CD4-positive, alpha-beta memory T cell (primary cell): ENCODE measurements around the gene BCCIP. TPM values are rescaled to one million over a fixed set of nuclear protein-coding genes. Genes with fewer than 3 reads are reported as not detected.

ENCODE experiments used
- CTCF ChIA-PET: fragments of 350-600 bp; sonication (Branson Sonifier 250); formaldehyde crosslinking; loops from one replicate; lab custom pipeline; 2021; ENCODE audit warnings: inconsistent platforms; ENCODE audit not compliant: partially characterized antibody; lab: Charles Lee
- POLR2A ChIA-PET: fragments of 350-600 bp; sonication (Branson Sonifier 250); formaldehyde crosslinking; loops from one replicate; lab custom pipeline; 2021; ENCODE audit not compliant: partially characterized antibody; lab: Charles Lee
- DNase-seq, 5 donors: peaks; one replicate each; pipeline versions ENCODE4 v3.0.0 to v3.0.0-alpha.2; 2020 to 2022; ENCODE audit warnings: mixed read lengths in 1 of 5
- H3K27ac ChIP-seq: one replicate; pipeline ENCODE4 v1.7.0; 2013; ENCODE audit warnings: low read depth, low read length
- H3K27me3 ChIP-seq: 2 replicates; pipeline ENCODE4 v1.7.0; 2013; ENCODE audit warnings: mild to moderate bottlenecking, low read length, moderate library complexity; ENCODE audit not compliant: insufficient read depth
- H3K36me3 ChIP-seq: 2 replicates; pipeline ENCODE4 v1.7.0; 2013; ENCODE audit warnings: mild to moderate bottlenecking, low read length, moderate library complexity; ENCODE audit not compliant: insufficient read depth
- H3K4me1 ChIP-seq: 2 replicates; pipeline ENCODE4 v1.7.0; 2013; ENCODE audit warnings: mild to moderate bottlenecking, low read length, moderate library complexity; ENCODE audit not compliant: insufficient read depth
- H3K4me3 ChIP-seq, 2 donors: one replicate each; pipeline ENCODE4 v1.7.0; 2013; ENCODE audit warnings: low read length in 2 of 2, mild to moderate bottlenecking in 1 of 2
- H3K9me3 ChIP-seq, 2 donors: one replicate each; pipeline ENCODE4 v1.7.0; 2013; ENCODE audit warnings: low read length in 2 of 2, control low read depth in 1 of 2; ENCODE audit not compliant: control insufficient read depth in 1 of 2
- H3K27ac Mint-ChIP-seq, 7 donors: one replicate each; pipeline ENCODE4 v1.8.0; 2020 to 2021; ENCODE audit warnings: mixed read lengths in 7 of 7, mild to moderate bottlenecking in 6 of 7, inconsistent platforms in 3 of 7, moderate library complexity in 3 of 7
- H3K27me3 Mint-ChIP-seq, 2 donors: one replicate each; pipeline ENCODE4 v1.8.0; 2020 to 2021; ENCODE audit warnings: mixed read lengths in 2 of 2
- H3K36me3 Mint-ChIP-seq, 2 donors: one replicate each; pipeline ENCODE4 v1.8.0; 2020 to 2021; ENCODE audit warnings: mixed read lengths in 2 of 2, inconsistent platforms in 1 of 2, mild to moderate bottlenecking in 1 of 2
- H3K4me1 Mint-ChIP-seq, 4 donors: one replicate each; pipeline ENCODE4 v1.8.0; 2020 to 2021; ENCODE audit warnings: mixed read lengths in 4 of 4, mild to moderate bottlenecking in 1 of 4
- H3K4me3 Mint-ChIP-seq, 8 donors: one replicate each; pipeline ENCODE4 v1.8.0; 2020 to 2021; ENCODE audit warnings: mixed read lengths in 8 of 8, mild to moderate bottlenecking in 7 of 8, moderate library complexity in 6 of 8, inconsistent platforms in 3 of 8
- H3K9me3 Mint-ChIP-seq, 8 donors: one replicate each; pipeline ENCODE4 v1.8.0; 2020 to 2021; ENCODE audit warnings: mixed read lengths in 8 of 8, mild to moderate bottlenecking in 5 of 8, inconsistent platforms in 3 of 8, moderate library complexity in 1 of 8
- intact Hi-C: fragments of 100-400 bp; cut with micrococcal nuclease; formaldehyde crosslinking; loops from one replicate; pipeline ENCODE4 v1.15.1; 2023
- polyA plus RNA-seq, 2 donors: library from polyadenylated mRNA; unstranded; fragments of 300-500 nt; fragmentation: Illumina TruSeq; gene quantifications; one replicate each; pipeline ENCODE4 v1.2.3, GENCODE V29; 2021
- total RNA-seq, 2 experiments: library from RNA; stranded (reverse); gene quantifications; one replicate each; pipeline ENCODE4 v1.2.3, GENCODE V29; 2021

The BCCIP gene
- total RNA-seq (10 to 100 TPM; 35.4 to 40.7 TPM), polyA plus RNA-seq (100 to 1,000 TPM in 1 of 2 donors, 10 to 100 TPM in 1; 80.4 to 108 TPM)

DNA sequence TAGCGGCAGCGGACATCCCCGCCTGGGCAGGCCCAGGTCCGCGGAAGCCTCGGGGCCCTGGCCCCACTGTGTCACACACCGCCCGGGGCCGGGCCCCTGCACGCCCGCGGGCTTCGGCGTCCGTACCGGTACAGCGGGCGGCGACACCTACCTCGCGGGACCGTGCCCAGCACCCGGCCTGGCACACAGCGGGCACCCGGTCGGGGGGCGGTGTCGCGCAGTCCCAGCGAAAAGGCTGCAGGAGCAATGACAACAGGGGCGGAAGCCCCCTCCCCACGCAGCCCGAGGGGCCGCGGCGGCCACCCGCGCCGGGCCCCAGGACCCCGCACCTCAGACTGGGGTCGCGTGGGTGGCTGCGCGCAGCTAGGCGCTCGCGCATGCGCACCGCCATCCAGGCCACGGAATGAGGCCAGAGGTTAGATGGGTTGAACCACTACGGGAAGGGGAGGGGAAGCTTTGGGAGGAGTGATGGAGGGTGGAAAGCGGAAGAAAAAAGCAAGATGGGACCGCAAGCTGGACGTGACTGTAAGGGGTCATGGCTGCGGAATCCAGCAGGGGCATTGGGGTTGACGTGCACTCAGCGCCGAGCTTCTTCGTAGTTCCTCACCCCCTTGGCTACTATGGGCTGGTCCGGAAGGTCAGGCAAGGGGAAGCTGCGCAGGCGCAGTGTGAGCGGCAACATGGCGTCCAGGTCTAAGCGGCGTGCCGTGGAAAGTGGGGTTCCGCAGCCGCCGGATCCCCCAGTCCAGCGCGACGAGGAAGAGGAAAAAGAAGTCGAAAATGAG is at the start of gene BCCIP, which contains the start of gene UROS:
BCCIP (plus strand) TSS at position 669 of the 785 bp plus-strand sequence; CDS start at position 681, 12 bp downstream.
UROS (minus strand) TSS at position 381 of the 785 bp plus-strand sequence. CDS start 6,759 bp downstream, outside the sequence.
- Mint-ChIP-seq H3K4me3 (peak within 1 kb of the TSS; percentile 75 to 90 (median 85)), H3K27me3 (no peaks in the 10 kb centered on the region), H3K9me3 (peaks cover 0 to 3% (median 0%) of the 10 kb centered on the region in 8 donors), H3K4me1 (peaks cover 19 to 32% (median 24%) of the 10 kb centered on the region in 4 donors), H3K27ac (peak within 1 kb of the TSS in 5 of 7 donors; percentile 70 to 94 (median 85)), H3K36me3 (peaks cover 10 to 19% of the 10 kb centered on the region in 2 donors)
- Histone ChIP-seq H3K9me3 (no peaks in the 10 kb centered on the region), H3K4me1 (peaks cover 37% of the 10 kb centered on the region), H3K27me3 (no peaks in the 10 kb centered on the region), H3K4me3 (peak within 1 kb of the TSS; percentile 67 to 96), H3K27ac (peak within 1 kb of the TSS; percentile 88), H3K36me3 (peaks cover 15% of the 10 kb centered on the region)
- CTCF ChIA-PET, result interaction anchor here (0.6 kb wide), 1 partner anchor 15 kb away, joined by 3 read pairs; no protein-coding TSS in a partner anchor
- DNase-seq, result peak; percentile 90 to 97 (median 95)
- intact Hi-C loops, result loop anchor here (1.0 to 5.0 kb wide), 4 partner anchors 73 to 1361 kb away; partner anchors contain the start of genes ABRAXAS2, EDRF1, FANK1 and LHPP
- POLR2A ChIA-PET, result interaction anchor here (0.5 to 1.8 kb wide), 8 partner anchors 8 to 907 kb away, joined by 3 to 19 read pairs (median 3); partner anchors contain the start of gene EDRF1

DNA sequence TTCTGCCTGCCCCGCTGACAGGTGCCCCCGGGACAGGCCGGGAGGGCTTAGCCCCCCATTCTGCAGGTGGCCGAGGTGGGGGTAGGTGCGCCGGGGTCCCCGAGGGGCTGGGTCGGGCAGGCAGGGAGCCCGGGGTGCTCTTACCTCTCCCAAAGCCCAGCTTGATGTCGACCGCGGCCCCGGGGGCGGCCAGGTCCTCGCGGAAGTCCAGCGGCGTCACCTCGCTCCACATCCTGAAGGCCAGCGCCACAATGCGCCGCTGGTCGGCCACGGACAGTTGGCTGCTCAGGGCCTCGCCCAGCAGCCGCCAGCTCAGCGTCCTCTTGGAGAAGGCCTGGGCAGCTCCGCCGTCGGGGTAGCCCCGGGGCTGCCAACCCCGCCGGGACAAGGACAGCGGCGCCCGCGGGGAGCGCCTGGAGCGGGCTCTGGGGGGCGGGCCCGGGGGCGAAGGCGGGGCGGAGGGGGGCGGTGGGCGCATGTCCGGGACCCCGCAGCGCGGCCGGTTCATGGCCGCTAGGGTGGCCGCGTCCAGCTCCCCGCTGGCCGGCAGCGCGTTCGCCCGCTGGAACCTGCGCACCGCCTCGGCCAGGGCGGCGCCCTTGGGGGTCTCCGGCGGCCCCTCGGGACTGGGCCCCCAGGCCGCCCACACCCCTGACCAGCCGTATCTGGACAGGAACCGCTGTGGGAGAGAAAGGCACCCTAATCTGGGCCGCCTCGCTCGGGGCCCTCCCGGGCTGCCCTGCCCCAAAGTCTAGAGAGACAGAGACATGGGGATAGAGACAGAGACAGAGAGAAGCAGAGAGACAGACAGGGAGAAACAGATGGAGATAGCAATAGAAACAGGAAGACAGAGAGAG is 49.4 kb upstream of the BCCIP start:
- intact Hi-C loops, result no loop called here
- Mint-ChIP-seq H3K27ac (peak overlapping the region in 2 of 7 donors; percentile 30 to 45), H3K4me1 (no peaks in the 10 kb centered on the region), H3K4me3 (peak overlapping the region in 1 of 8 donors; percentile 36), H3K27me3 (peaks cover 0 to 3% of the 10 kb centered on the region in 2 donors), H3K9me3 (peaks cover 0 to 3% (median 0%) of the 10 kb centered on the region in 8 donors), H3K36me3 (peaks cover 6 to 8% of the 10 kb centered on the region in 2 donors)
- no peak for DNase-seq
- no peaks in the 10 kb centered on the region for H3K9me3 ChIP-seq
- POLR2A ChIA-PET, result no interaction called here
- no peaks in the 10 kb centered on the region for H3K27me3 ChIP-seq
- no peak overlapping the region for H3K4me3 ChIP-seq
- no peak overlapping the region for H3K27ac ChIP-seq
- no peaks in the 10 kb centered on the region for H3K4me1 ChIP-seq
- H3K36me3 ChIP-seq, result no peaks in the 10 kb centered on the region
- CTCF ChIA-PET, result no interaction called here

DNA sequence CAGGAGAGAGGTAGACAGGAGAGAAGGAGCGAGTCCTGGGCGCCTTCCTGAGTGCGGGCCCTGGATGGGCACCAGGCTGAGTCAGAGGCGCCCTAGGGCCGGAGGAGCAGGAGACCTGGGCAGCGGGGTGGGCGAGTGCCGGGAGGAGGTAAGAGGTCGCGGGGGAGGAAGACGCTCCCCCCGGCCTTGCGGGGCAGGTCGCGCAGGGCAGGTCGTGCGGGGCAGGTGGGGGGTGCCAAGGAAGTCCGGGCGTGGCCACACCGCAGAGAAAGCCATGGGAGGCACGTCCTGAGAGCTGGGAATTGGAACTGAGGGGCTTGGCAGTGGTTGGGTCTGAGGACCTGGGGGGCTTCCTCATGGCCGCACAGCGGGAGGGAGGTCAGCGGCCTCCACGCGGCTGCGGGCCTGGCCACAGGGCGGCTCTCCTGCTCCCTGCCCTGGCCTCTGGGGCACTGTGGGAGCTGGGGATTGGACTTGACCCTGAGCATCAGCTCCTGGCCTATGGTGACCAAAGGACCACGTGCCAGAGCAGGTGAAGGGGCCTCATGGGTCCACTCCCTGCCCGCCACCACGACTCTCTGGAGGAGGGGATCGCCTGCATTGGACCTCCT is 48.7 kb upstream of the BCCIP start:
- H3K4me3 Mint-ChIP-seq, result peak overlapping the region in 1 of 8 donors; percentile 36
- intact Hi-C loops, result no loop called here
- Histone ChIP-seq H3K9me3 (no peaks in the 10 kb centered on the region), H3K4me1 (no peaks in the 10 kb centered on the region), H3K27ac (no peak overlapping the region), H3K4me3 (no peak overlapping the region), H3K27me3 (no peaks in the 10 kb centered on the region), H3K36me3 (no peaks in the 10 kb centered on the region)
- H3K27me3 Mint-ChIP-seq, result peaks cover 0 to 5% of the 10 kb centered on the region in 2 donors
- H3K4me1 Mint-ChIP-seq, result no peaks in the 10 kb centered on the region
- CTCF ChIA-PET, result no interaction called here
- H3K9me3 Mint-ChIP-seq, result peaks cover 0 to 3% (median 0%) of the 10 kb centered on the region in 8 donors
- H3K27ac Mint-ChIP-seq, result peak overlapping the region in 2 of 7 donors; percentile 30 to 45
- POLR2A ChIA-PET, result no interaction called here
- no peak for DNase-seq
- peaks cover 0 to 2% of the 10 kb centered on the region in 2 donors for H3K36me3 Mint-ChIP-seq

DNA sequence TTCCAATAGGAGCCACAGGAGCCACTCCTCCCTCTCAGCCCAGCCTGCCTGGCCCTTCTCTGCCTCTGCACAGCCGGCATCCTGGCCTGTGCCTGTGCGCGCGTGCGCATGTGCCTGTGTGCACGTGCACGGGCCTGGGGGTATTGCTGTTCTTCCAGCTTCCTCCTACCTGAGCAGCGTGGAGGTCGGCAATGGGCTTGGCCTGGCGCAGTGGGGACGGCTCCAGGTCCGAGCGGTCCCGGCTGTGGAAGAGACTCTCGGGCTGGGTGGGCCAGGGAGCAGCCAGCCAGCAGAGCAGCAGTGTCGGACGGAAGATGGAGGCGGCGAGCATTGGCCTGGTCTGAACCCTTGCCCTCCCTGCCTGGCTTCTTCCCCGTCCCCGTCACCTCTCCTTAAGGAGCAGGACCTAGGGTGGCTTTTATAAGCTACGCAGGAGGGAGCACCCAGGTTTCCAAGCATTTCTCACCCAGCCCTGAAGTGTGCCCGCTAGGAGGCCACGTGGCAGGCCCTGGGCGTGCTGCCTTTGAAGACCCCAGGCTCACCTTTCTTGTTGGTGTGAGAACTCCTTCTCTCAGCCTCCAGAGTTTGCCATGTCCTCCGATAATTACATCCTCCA is 47.7 kb upstream of the BCCIP start, which contains the start of gene MMP21:
MMP21 (minus strand) TSS at position 331 of the 616 bp plus-strand sequence; CDS start at position 331, 0 bp downstream.
- POLR2A ChIA-PET, result no interaction called here
- Histone ChIP-seq H3K27me3 (no peaks in the 10 kb centered on the region), H3K4me3 (no peak within 1 kb of the TSS), H3K4me1 (no peaks in the 10 kb centered on the region), H3K27ac (no peak within 1 kb of the TSS), H3K9me3 (no peaks in the 10 kb centered on the region), H3K36me3 (no peaks in the 10 kb centered on the region)
- intact Hi-C loops, result no loop called here
- CTCF ChIA-PET, result no interaction called here
- peaks cover 0 to 5% of the 10 kb centered on the region in 2 donors for H3K27me3 Mint-ChIP-seq
- H3K4me1 Mint-ChIP-seq, result no peaks in the 10 kb centered on the region
- no peak for DNase-seq
- no peaks in the 10 kb centered on the region for H3K36me3 Mint-ChIP-seq
- H3K4me3 Mint-ChIP-seq, result no peak within 1 kb of the TSS
- H3K27ac Mint-ChIP-seq, result no peak within 1 kb of the TSS
- H3K9me3 Mint-ChIP-seq, result peaks cover 0 to 3% (median 0%) of the 10 kb centered on the region in 8 donors

DNA sequence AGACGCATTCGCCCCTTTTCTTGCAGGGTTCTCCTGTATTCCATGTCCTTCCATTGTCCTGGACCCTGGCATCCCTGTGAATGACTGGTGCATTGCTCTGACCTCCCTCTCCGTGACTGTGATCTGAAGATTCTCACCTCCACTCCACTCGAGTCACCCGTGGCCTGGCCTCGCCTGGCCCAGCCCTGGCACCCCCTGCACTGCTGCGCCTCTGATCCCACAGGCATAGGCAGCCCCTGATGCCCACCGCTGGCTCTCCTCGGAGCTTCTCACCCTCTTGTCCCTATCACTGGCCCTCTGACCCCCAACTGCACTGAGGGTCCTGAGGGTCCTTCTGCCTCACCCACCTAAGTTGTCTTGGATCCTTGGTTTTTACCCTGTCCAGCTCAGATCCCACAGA is 45.5 kb upstream of the BCCIP start:
- Mint-ChIP-seq H3K4me3 (no peak overlapping the region), H3K36me3 (no peaks in the 10 kb centered on the region), H3K9me3 (peaks cover 0 to 3% (median 0%) of the 10 kb centered on the region in 8 donors), H3K27me3 (peaks cover 0 to 5% of the 10 kb centered on the region in 2 donors), H3K27ac (no peak overlapping the region), H3K4me1 (no peaks in the 10 kb centered on the region)
- ChIA-PET POLR2A (no interaction called here), CTCF (no interaction called here)
- no peak overlapping the region for H3K4me3 ChIP-seq
- H3K27me3 ChIP-seq, result no peaks in the 10 kb centered on the region
- no peak for DNase-seq
- H3K36me3 ChIP-seq, result no peaks in the 10 kb centered on the region
- H3K27ac ChIP-seq, result no peak overlapping the region
- no peaks in the 10 kb centered on the region for H3K9me3 ChIP-seq
- intact Hi-C loops, result no loop called here
- H3K4me1 ChIP-seq, result no peaks in the 10 kb centered on the region

DNA sequence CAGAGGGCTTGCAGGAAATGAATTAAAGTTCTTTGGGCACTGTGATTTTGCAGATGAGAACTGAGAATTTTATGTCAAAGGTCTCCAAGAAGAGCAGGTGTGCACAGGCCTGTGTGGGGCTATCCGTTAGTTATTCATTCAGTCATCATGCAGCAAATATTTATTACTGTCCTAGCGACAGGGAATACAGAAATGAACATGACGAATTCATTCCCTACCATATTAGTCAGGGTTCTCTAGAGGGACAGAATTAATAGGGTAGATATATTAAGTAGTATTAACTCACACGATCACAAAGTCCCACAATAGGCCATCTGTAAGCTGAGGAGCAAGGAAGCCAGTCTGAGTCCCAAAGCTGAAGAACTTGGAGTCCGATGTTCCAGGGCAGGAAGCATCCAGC is 44.8 kb upstream of the BCCIP start:
- Histone ChIP-seq H3K36me3 (no peaks in the 10 kb centered on the region), H3K9me3 (no peaks in the 10 kb centered on the region), H3K4me3 (no peak overlapping the region), H3K4me1 (no peaks in the 10 kb centered on the region), H3K27me3 (no peaks in the 10 kb centered on the region), H3K27ac (no peak overlapping the region)
- no peak for DNase-seq
- H3K4me3 Mint-ChIP-seq, result no peak overlapping the region
- intact Hi-C loops, result no loop called here
- CTCF ChIA-PET, result no interaction called here
- H3K9me3 Mint-ChIP-seq, result peaks cover 0 to 3% (median 0%) of the 10 kb centered on the region in 8 donors
- peaks cover 0 to 5% of the 10 kb centered on the region in 2 donors for H3K27me3 Mint-ChIP-seq
- POLR2A ChIA-PET, result no interaction called here
- H3K4me1 Mint-ChIP-seq, result no peaks in the 10 kb centered on the region
- no peaks in the 10 kb centered on the region for H3K36me3 Mint-ChIP-seq
- H3K27ac Mint-ChIP-seq, result no peak overlapping the region
